Left ventricle myocardium inferior (tissue), 1 donor: ENCODE results near the gene PCSK1N. TPM values are rescaled to one million over a fixed set of nuclear protein-coding genes. Genes with fewer than 3 reads are reported as not detected.

Experiments used
- DNase-seq: peaks from one replicate; pipeline ENCODE4 v3.0.0-alpha.2; 2020
- H3K27ac ChIP-seq: fragments of 200-600 bp; replicated peaks from 2 replicates; pipeline ENCODE4 v1.8.0; 2021
- H3K27me3 ChIP-seq: fragments of 200-600 bp; 2 replicates; pipeline ENCODE4 v1.8.0; 2021; ENCODE audit warnings: low read depth
- H3K36me3 ChIP-seq: fragments of 200-600 bp; 2 replicates; pipeline ENCODE4 v1.8.0; 2021
- H3K4me1 ChIP-seq: fragments of 200-600 bp; 2 replicates; pipeline ENCODE4 v1.8.0; 2021
- H3K4me3 ChIP-seq: fragments of 200-600 bp; 2 replicates; pipeline ENCODE4 v1.8.0; 2021; ENCODE audit warnings: mild to moderate bottlenecking, moderate library complexity
- H3K9me3 ChIP-seq: fragments of 200-600 bp; replicated peaks from 2 replicates; pipeline ENCODE4 v1.8.0; 2021
- intact Hi-C: fragments of 100-400 bp; cut with micrococcal nuclease; formaldehyde crosslinking; loops from one replicate; pipeline ENCODE4 v1.11.0; 2022
- total RNA-seq: library from RNA; stranded (reverse); fragmentation: NEBNext Ultra II Directional; extraction: Animal tissue kit (Norgen Biotek cat#: 25700); gene quantifications from one replicate; pipeline ENCODE4 v1.2.1, GENCODE V29; 2021
- TF ChIP-seq, protein P1 (sequence below): fragments of 200-600 bp; IDR thresholded peaks from 2 replicates; pipeline ENCODE4 v1.8.0; 2021; ENCODE audit warnings: antibody characterized with exemption, mild to moderate bottlenecking, borderline replicate concordance
- donor health status: DM: no; HTN: yes; CAD: no; lungs with severe emphysema.

Gene PCSK1N
- total RNA-seq, 1 donor from 2014 or later, result not detected

DNA sequence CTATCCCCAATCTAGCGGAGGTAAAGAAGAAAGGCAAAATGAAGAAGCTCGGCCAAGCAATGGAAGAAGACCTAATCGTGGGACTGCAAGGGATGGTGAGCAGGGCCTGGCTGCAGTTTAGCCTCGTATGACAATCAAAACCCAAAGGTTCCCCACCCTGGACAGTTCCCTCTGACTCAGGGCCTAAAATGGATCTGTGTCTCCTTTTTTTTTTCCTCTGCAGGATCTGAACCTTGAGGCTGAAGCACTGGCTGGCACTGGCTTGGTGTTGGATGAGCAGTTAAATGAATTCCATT, 32.6 kb downstream of the PCSK1N start:
- Histone ChIP-seq H3K27ac (peak overlapping the region; percentile 94), H3K36me3 (no peaks in the 10 kb centered on the region), H3K27me3 (no peaks in the 10 kb centered on the region), H3K4me3 (peak overlapping the region; percentile 73), H3K9me3 (no peaks in the 10 kb centered on the region), H3K4me1 (peaks cover 5% of the 10 kb centered on the region)
- DNase-seq, result no peak
- intact Hi-C loops, result no loop called here
- TF ChIP-seq, protein P1, sequence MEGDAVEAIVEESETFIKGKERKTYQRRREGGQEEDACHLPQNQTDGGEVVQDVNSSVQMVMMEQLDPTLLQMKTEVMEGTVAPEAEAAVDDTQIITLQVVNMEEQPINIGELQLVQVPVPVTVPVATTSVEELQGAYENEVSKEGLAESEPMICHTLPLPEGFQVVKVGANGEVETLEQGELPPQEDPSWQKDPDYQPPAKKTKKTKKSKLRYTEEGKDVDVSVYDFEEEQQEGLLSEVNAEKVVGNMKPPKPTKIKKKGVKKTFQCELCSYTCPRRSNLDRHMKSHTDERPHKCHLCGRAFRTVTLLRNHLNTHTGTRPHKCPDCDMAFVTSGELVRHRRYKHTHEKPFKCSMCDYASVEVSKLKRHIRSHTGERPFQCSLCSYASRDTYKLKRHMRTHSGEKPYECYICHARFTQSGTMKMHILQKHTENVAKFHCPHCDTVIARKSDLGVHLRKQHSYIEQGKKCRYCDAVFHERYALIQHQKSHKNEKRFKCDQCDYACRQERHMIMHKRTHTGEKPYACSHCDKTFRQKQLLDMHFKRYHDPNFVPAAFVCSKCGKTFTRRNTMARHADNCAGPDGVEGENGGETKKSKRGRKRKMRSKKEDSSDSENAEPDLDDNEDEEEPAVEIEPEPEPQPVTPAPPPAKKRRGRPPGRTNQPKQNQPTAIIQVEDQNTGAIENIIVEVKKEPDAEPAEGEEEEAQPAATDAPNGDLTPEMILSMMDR, result no peak

DNA sequence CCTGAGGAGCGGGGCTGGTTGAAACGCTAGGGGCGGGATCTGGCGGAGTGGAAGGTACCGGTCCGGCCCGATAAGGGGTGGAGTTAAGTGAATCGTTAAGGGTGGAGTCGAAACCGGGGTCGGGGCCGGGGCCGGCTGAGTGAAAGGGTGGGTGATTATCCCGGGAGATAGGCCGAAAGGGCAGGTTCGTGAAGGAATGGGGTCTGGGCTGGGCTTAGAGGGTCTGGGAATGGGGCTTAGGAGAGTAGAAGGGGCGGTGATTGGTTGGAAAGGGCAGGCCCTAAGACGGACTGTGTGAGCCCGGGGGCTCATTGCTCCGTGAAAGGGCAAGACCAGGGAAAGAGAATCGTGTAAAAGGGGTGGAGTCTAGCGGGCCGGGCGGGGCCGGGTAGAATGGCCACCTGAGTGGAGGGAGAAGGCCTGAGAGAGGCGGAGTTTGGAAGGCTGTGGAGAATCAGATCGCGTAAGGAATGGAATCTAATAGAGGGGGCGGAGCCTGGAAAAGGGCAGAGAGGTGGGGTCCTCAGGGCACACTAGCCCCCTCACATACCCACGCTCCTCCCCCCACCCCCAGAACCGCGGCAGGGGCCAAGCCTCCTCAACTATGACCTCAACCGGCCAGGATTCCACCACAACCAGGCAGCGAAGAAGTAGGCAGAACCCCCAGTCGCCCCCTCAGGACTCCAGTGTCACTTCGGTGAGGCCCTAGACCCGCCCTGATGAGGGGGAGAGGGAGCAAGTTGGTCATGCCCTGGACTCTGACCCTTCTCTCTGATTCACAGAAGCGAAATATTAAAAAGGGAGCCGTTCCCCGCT, 33.1 kb downstream of the PCSK1N start:
- Histone ChIP-seq H3K36me3 (no peaks in the 10 kb centered on the region), H3K9me3 (no peaks in the 10 kb centered on the region), H3K27ac (peak overlapping the region; percentile 94), H3K4me3 (peak overlapping the region; percentile 73), H3K4me1 (peaks cover 5% of the 10 kb centered on the region), H3K27me3 (no peaks in the 10 kb centered on the region)
- DNase-seq, result peak; percentile 80
- intact Hi-C loops, result no loop called here
- TF ChIP-seq, protein P1, result no peak

DNA sequence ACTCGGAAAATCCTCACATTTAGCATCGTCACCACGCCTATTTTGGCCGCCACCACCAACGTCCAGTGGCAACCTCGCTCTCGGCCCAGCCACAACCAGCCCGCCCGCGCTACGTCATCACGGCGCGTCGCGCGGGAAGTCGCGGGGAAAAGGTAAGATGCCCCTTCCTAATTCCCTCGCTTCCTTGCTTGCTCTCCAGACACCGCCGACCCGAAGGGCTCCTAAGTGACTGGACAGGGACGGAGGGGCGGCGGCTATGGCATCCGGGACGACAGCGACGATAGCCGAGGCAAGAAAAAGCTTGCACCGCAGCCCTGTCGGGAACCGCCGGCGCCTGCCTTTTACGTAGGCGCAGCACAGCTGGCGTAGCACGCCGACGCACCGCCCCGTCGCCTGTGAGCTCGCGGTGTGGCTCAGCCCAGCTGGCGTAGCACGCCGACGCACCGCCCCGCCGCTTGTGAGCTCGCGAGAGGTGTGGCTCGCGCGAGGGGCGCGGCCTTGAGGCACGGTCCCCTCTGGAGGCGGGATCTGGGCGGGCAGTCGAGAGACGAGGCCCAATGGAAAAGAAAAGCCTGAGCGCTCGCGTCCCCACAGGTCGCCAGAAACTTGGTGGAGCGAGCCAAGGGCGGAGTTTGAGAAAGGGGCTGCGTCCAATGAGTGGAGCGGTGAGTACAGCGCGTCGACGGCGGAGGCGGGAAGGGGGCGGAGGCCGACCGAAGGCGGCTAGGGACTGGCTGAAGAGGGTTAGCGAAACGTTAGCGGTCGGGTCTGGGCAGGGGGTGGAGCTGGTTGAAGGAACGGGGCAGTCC, 33.9 kb downstream of the PCSK1N start, which contains the start of gene HDAC6:
Gene HDAC6 (plus strand): TSS at position 788 of the 809 bp plus-strand sequence. CDS start 626 bp downstream, outside the sequence.
- TF ChIP-seq, protein P1, result no peak
- peak within 1 kb of the TSS; percentile 97 for H3K27ac ChIP-seq
- H3K4me3 ChIP-seq, result peak within 1 kb of the TSS; percentile 75
- no peaks in the 10 kb centered on the region for H3K36me3 ChIP-seq
- H3K9me3 ChIP-seq, result no peaks in the 10 kb centered on the region
- DNase-seq, result peak; percentile 96
- peaks cover 5% of the 10 kb centered on the region for H3K4me1 ChIP-seq
- intact Hi-C loops, result no loop called here
- H3K27me3 ChIP-seq, result no peaks in the 10 kb centered on the region

DNA sequence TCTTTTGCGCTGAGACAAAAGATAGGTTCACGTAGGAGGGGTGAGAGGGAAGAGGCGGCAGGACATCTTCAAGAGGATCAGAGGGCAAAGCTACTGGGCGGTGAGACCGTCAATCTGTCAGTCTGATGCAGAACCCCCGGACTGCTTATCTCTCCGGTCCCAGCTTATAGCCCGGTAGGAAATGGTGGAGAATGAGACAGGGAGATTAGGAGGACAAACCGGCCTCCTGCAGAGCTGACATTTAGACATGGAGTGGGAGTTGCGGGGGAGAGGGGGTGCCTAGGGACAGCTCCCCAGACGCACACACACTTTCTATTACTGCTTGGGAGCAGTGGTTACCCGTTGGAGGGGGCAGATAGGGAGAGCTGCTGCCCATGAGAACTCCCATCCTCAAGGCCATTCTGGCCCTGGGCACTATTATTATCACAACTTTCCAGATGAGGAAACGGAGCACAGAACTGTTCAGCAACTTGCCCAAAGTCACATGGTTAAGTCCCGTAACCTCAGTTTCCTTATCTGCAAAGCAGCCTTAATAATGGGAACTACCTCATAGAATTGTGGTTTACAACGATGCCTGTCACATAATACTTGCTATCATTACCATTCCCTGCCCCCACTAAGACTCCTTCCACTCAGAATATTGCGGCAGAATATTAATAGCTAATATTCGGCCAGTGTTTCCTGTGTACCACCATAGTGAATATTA, 34.7 kb downstream of the PCSK1N start:
- H3K36me3 ChIP-seq, result no peaks in the 10 kb centered on the region
- H3K4me1 ChIP-seq, result peaks cover 5% of the 10 kb centered on the region
- TF ChIP-seq, protein P1, result no peak
- DNase-seq, result no peak
- no peaks in the 10 kb centered on the region for H3K9me3 ChIP-seq
- intact Hi-C loops, result no loop called here
- H3K27ac ChIP-seq, result peak overlapping the region; percentile 97
- H3K4me3 ChIP-seq, result peak overlapping the region; percentile 75
- no peaks in the 10 kb centered on the region for H3K27me3 ChIP-seq

DNA sequence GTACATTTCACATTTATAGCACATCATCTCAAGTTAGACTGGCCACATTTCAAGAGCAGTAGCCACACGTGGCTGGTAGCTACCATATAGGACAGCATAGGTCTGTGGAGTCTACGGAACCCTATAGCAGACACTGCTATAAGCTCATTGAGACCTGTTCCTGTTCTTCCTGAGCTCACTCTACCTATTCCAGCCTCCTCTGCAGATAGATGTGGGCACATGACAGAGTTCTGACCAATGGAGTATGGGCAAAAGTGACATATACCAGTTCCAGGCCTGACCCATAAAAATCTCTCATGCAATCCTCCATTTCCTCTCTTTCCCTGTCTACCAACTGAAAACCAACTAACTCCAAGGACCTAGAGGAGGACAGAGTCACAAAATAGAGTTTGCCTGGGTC, 37.1 kb downstream of the PCSK1N start:
- Histone ChIP-seq H3K4me1 (peaks cover 5% of the 10 kb centered on the region), H3K4me3 (no peak overlapping the region), H3K27ac (no peak overlapping the region), H3K36me3 (no peaks in the 10 kb centered on the region), H3K27me3 (no peaks in the 10 kb centered on the region), H3K9me3 (no peaks in the 10 kb centered on the region)
- TF ChIP-seq, protein P1, result no peak
- intact Hi-C loops, result no loop called here
- DNase-seq, result no peak
